CD8-positive, alpha-beta memory T cell (primary cell): Measurements from ENCODE around the gene PRSS33. TPM values are rescaled to one million over a fixed set of nuclear protein-coding genes. Genes with fewer than 3 reads are reported as not detected.

Source experiments
- CTCF ChIA-PET: fragments of 350-600 bp; sonication (Branson Sonifier 250); formaldehyde crosslinking; loops from one replicate; lab custom pipeline; 2021; ENCODE audit warnings: antibody characterized with exemption; lab: Charles Lee
- POLR2A ChIA-PET: fragments of 350-600 bp; sonication (Branson Sonifier 250); formaldehyde crosslinking; loops from one replicate; lab custom pipeline; 2021; ENCODE audit warnings: antibody characterized with exemption; lab: Charles Lee
- DNase-seq, 5 donors: peaks; one replicate each; pipeline versions ENCODE4 v3.0.0 to v3.0.0-alpha.2; 2020 to 2022; ENCODE audit warnings: mixed read lengths in 1 of 5
- H3K27ac ChIP-seq: one replicate; pipeline ENCODE4 v1.7.0; 2013; ENCODE audit warnings: low read depth, mild to moderate bottlenecking, low read length, moderate library complexity
- H3K27me3 ChIP-seq: 2 replicates; pipeline ENCODE4 v1.7.0; 2013; ENCODE audit warnings: low read length, mild to moderate bottlenecking; ENCODE audit not compliant: insufficient read depth, poor library complexity, severe bottlenecking
- H3K36me3 ChIP-seq: 2 replicates; pipeline ENCODE4 v1.7.0; 2013; ENCODE audit warnings: mild to moderate bottlenecking, low read length, moderate library complexity; ENCODE audit not compliant: insufficient read depth
- H3K4me1 ChIP-seq: 2 replicates; pipeline ENCODE4 v1.7.0; 2013; ENCODE audit warnings: mild to moderate bottlenecking, low read length, moderate library complexity; ENCODE audit not compliant: insufficient read depth
- H3K4me3 ChIP-seq: 2 replicates; pipeline ENCODE4 v1.7.0; 2013; ENCODE audit warnings: mild to moderate bottlenecking, low read length
- H3K9me3 ChIP-seq: 2 replicates; pipeline ENCODE4 v1.7.0; 2013; ENCODE audit warnings: mild to moderate bottlenecking, low read length
- H3K27ac Mint-ChIP-seq, 8 donors: one replicate each; pipeline ENCODE4 v1.8.0; 2020 to 2021; ENCODE audit warnings: mixed read lengths in 8 of 8, mild to moderate bottlenecking in 6 of 8, inconsistent platforms in 3 of 8, moderate library complexity in 3 of 8
- H3K27me3 Mint-ChIP-seq, 2 donors: one replicate each; pipeline ENCODE4 v1.8.0; 2020 to 2021; ENCODE audit warnings: mixed read lengths in 2 of 2, mild to moderate bottlenecking in 1 of 2, moderate library complexity in 1 of 2
- H3K36me3 Mint-ChIP-seq, 3 donors: one replicate each; pipeline ENCODE4 v1.8.0; 2020 to 2021; ENCODE audit warnings: mixed read lengths in 3 of 3, inconsistent platforms in 1 of 3, mild to moderate bottlenecking in 1 of 3
- H3K4me1 Mint-ChIP-seq, 3 donors: one replicate each; pipeline ENCODE4 v1.8.0; 2020 to 2021; ENCODE audit warnings: mixed read lengths in 3 of 3, inconsistent platforms in 1 of 3, mild to moderate bottlenecking in 1 of 3
- H3K4me3 Mint-ChIP-seq, 7 donors: one replicate each; pipeline ENCODE4 v1.8.0; 2020 to 2021; ENCODE audit warnings: mixed read lengths in 7 of 7, mild to moderate bottlenecking in 6 of 7, moderate library complexity in 4 of 7, inconsistent platforms in 2 of 7
- H3K9me3 Mint-ChIP-seq, 5 donors: one replicate each; pipeline ENCODE4 v1.8.0; 2020 to 2022; ENCODE audit warnings: mixed read lengths in 5 of 5, mild to moderate bottlenecking in 3 of 5, moderate library complexity in 2 of 5, inconsistent platforms in 1 of 5
- polyA plus RNA-seq: library from polyadenylated mRNA; unstranded; fragments of 300-500 nt; fragmentation: Illumina TruSeq; gene quantifications from one replicate; pipeline ENCODE4 v1.2.3, GENCODE V29; 2021
- total RNA-seq, 2 experiments: library from RNA; stranded (reverse); gene quantifications; one replicate each; pipeline ENCODE4 v1.2.3, GENCODE V29; 2021

Gene PRSS33
- total and polyA plus RNA-seq, 3 experiments from 2014 or later, result 0.15 to 0.22 TPM; not detected in 1

- Mint-ChIP-seq H3K36me3 (no peaks in the 10 kb centered on the region), H3K27me3 (peaks cover 1 to 21% of the 10 kb centered on the region in 2 donors), H3K4me3 (no peak within 1 kb of the TSS), H3K4me1 (no peaks in the 10 kb centered on the region), H3K9me3 (no peaks in the 10 kb centered on the region), H3K27ac (peak within 1 kb of the TSS in 1 of 8 donors; percentile 6)
- Histone ChIP-seq H3K27me3 (peaks cover 3% of the 10 kb centered on the region), H3K4me1 (no peaks in the 10 kb centered on the region), H3K36me3 (no peaks in the 10 kb centered on the region), H3K9me3 (no peaks in the 10 kb centered on the region), H3K27ac (no peak within 1 kb of the TSS), H3K4me3 (no peak within 1 kb of the TSS)
- CTCF ChIA-PET, result no interaction called here
- no peak for DNase-seq
- POLR2A ChIA-PET, result no interaction called here
These were observed 42.4 kb upstream of the PRSS33 start, which contains the start of gene ZG16B for GRCh38 chr16:2829501-2830354. Gene ZG16B, plus strand, starts transcription at chr16:2830303. Its CDS starts 139 bp downstream, at chr16:2830442.

DNA sequence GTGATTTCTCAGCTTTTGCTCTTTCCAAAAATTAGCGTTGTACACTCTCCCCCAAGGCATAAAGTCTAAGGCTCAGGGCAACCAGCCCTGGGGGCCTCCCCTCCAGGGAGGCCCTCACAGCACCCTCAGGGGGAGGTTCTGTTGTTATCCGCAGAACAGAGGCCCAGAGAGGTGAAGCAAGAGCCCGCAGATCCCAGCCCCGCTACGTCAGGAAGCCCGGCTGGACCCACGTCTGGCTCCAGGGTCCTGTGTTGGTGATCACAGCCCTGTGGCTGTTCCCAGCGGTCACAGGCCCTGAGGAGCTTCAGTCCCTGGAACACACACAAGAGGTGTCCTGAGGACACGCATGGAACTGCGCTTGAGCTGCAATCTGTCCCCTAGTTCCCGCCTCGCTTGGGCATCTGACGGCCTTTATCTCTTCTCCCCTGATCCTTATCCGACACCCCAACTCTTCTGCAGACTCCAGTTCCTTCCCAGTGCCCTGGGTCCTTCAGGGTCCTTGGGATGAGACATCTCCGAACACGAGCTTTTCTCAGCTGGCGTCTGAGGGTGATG, 41.6 kb upstream of the PRSS33 start:
- no peak overlapping the region for H3K27ac ChIP-seq
- no peaks in the 10 kb centered on the region for H3K9me3 Mint-ChIP-seq
- ChIA-PET POLR2A (no interaction called here), CTCF (no interaction called here)
- DNase-seq, result no peak
- no peaks in the 10 kb centered on the region for H3K36me3 ChIP-seq
- H3K36me3 Mint-ChIP-seq, result no peaks in the 10 kb centered on the region
- H3K9me3 ChIP-seq, result no peaks in the 10 kb centered on the region
- H3K27me3 ChIP-seq, result peaks cover 3% of the 10 kb centered on the region
- no peaks in the 10 kb centered on the region for H3K4me1 Mint-ChIP-seq
- H3K27me3 Mint-ChIP-seq, result peaks cover 1 to 21% of the 10 kb centered on the region in 2 donors
- no peak overlapping the region for H3K27ac Mint-ChIP-seq
- H3K4me3 Mint-ChIP-seq, result no peak overlapping the region
- H3K4me1 ChIP-seq, result no peaks in the 10 kb centered on the region
- no peak overlapping the region for H3K4me3 ChIP-seq

DNA sequence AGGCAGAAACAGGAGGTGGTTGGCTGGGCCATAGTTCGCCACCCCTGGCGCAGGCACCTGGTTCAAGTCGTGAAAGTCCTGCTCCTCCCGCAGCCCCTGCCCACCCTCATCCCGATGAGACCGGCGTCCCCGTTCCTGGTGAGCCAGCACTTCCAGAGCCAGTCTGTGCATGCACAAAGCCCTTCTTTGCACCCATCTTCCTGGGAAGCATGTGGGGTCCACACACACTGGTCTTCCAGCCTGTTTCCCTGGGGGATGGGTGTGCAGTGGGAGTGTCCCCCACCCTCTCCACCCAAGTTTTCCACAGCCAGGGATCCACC, 41.1 kb upstream of the PRSS33 start:
- Mint-ChIP-seq H3K27ac (no peak overlapping the region), H3K4me3 (no peak overlapping the region), H3K27me3 (peaks cover 1 to 21% of the 10 kb centered on the region in 2 donors), H3K36me3 (no peaks in the 10 kb centered on the region), H3K4me1 (no peaks in the 10 kb centered on the region), H3K9me3 (no peaks in the 10 kb centered on the region)
- no peak for DNase-seq
- ChIA-PET POLR2A (no interaction called here), CTCF (no interaction called here)
- no peak overlapping the region for H3K4me3 ChIP-seq
- H3K27ac ChIP-seq, result no peak overlapping the region
- H3K4me1 ChIP-seq, result no peaks in the 10 kb centered on the region
- H3K36me3 ChIP-seq, result no peaks in the 10 kb centered on the region
- H3K27me3 ChIP-seq, result peaks cover 3% of the 10 kb centered on the region
- no peaks in the 10 kb centered on the region for H3K9me3 ChIP-seq

- H3K4me1 Mint-ChIP-seq, result no peaks in the 10 kb centered on the region
- no peaks in the 10 kb centered on the region for H3K36me3 Mint-ChIP-seq
- no peak for DNase-seq
- ChIA-PET POLR2A (no interaction called here), CTCF (no interaction called here)
- H3K4me3 Mint-ChIP-seq, result no peak overlapping the region
- Histone ChIP-seq H3K27me3 (peaks cover 3% of the 10 kb centered on the region), H3K4me3 (no peak overlapping the region), H3K4me1 (no peaks in the 10 kb centered on the region), H3K36me3 (no peaks in the 10 kb centered on the region), H3K27ac (no peak overlapping the region), H3K9me3 (no peaks in the 10 kb centered on the region)
- no peaks in the 10 kb centered on the region for H3K9me3 Mint-ChIP-seq
- H3K27ac Mint-ChIP-seq, result peak overlapping the region in 1 of 8 donors; percentile 79
- H3K27me3 Mint-ChIP-seq, result peaks cover 1 to 21% of the 10 kb centered on the region in 2 donors
These were observed 40.6 kb upstream of the PRSS33 start for GRCh38 chr16:2827831-2828520.

- Histone ChIP-seq H3K4me1 (no peaks in the 10 kb centered on the region), H3K27ac (no peak overlapping the region), H3K4me3 (no peak overlapping the region), H3K36me3 (no peaks in the 10 kb centered on the region), H3K27me3 (peaks cover 3% of the 10 kb centered on the region), H3K9me3 (no peaks in the 10 kb centered on the region)
- Mint-ChIP-seq H3K4me1 (no peaks in the 10 kb centered on the region), H3K27ac (no peak overlapping the region), H3K36me3 (no peaks in the 10 kb centered on the region), H3K4me3 (no peak overlapping the region), H3K9me3 (no peaks in the 10 kb centered on the region), H3K27me3 (peaks cover 1 to 16% of the 10 kb centered on the region in 2 donors)
- POLR2A ChIA-PET, result no interaction called here
- DNase-seq, result no peak
- CTCF ChIA-PET, result no interaction called here
These were observed 40.0 kb upstream of the PRSS33 start for GRCh38 chr16:2827374-2827791.

DNA sequence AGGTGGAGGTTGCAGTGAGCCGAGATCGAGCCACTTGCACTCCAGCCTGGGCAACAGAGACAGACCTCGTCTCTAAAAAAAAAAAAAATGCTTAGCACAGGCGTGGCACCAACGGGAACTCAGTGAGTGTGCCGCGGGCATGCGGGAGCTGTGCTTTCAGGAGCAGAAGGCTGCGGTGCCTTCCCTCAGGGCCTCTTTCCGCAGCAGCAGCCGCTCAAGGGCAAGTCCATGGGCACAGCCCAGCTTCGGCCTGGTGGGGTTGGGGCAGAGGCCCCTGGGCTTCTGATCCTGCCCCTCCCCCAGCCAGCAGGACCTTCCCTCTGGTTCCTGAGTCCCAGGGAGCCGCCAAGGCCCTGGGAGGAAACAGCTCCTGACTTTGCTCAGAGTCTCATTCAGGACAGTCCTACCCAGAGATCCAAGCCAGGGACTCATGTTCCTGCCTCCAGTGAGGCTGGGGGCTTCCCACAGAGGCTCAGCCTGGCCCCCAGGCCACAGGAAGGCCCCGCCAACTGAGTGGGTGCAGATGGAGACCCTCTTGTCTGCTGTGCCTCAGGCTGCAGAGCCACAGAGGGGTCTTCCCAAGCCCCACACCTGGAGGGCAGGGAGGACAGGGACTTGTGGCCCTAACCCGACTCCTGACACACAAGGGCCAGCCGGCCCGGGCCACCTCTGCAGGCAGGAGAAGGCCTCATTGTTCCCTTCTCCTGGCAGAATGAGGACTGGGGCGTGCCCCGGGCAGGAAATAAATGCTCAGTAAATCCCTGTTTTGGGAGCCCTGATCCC, 39.4 kb upstream of the PRSS33 start:
- Histone ChIP-seq H3K27ac (no peak overlapping the region), H3K9me3 (no peaks in the 10 kb centered on the region), H3K4me1 (no peaks in the 10 kb centered on the region), H3K4me3 (no peak overlapping the region), H3K36me3 (no peaks in the 10 kb centered on the region), H3K27me3 (peaks cover 3% of the 10 kb centered on the region)
- no peak overlapping the region for H3K27ac Mint-ChIP-seq
- no peaks in the 10 kb centered on the region for H3K9me3 Mint-ChIP-seq
- H3K4me1 Mint-ChIP-seq, result no peaks in the 10 kb centered on the region
- H3K27me3 Mint-ChIP-seq, result peaks cover 1 to 17% of the 10 kb centered on the region in 2 donors
- H3K4me3 Mint-ChIP-seq, result no peak overlapping the region
- H3K36me3 Mint-ChIP-seq, result no peaks in the 10 kb centered on the region
- ChIA-PET CTCF (no interaction called here), POLR2A (no interaction called here)
- no peak for DNase-seq

DNA sequence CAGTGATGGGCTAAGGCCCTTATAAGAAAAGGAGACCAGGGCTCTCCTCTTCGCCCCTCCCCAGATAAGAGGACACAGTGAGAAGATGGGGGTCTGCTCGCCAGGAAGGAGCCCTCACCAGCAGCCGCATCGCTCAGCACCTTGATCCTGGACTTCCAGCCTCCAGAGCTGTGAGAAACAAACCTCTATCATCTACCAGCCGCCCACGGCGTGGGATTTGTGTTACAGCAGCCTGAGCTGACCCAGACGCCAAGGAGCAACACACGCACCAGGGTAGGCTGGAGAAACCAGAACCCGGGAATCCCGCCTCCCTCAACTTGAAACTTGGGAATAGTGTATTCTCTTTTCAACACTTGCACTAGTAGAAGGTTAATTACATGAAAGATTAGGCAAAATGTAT, 38.5 kb upstream of the PRSS33 start:
- Histone ChIP-seq H3K27ac (no peak overlapping the region), H3K9me3 (no peaks in the 10 kb centered on the region), H3K36me3 (no peaks in the 10 kb centered on the region), H3K4me3 (no peak overlapping the region), H3K27me3 (peaks cover 3% of the 10 kb centered on the region), H3K4me1 (no peaks in the 10 kb centered on the region)
- POLR2A ChIA-PET, result no interaction called here
- peaks cover 0 to 17% of the 10 kb centered on the region in 2 donors for H3K27me3 Mint-ChIP-seq
- H3K9me3 Mint-ChIP-seq, result no peaks in the 10 kb centered on the region
- no peak for DNase-seq
- H3K4me3 Mint-ChIP-seq, result no peak overlapping the region
- no peak overlapping the region for H3K27ac Mint-ChIP-seq
- no peaks in the 10 kb centered on the region for H3K36me3 Mint-ChIP-seq
- H3K4me1 Mint-ChIP-seq, result no peaks in the 10 kb centered on the region
- CTCF ChIA-PET, result no interaction called here
